NCI-H82 treated with DMSO at 0.1 percent for 48 hours (cell line): Measurements from ENCODE around the gene MSRB2.
A peak's percentile ranks its signal among the peaks of the same experiment; 100 is the strongest.

ENCODE experiments used
- DNase-seq: peaks from one replicate; lab custom pipeline; 2025; ENCODE audit not compliant: unreplicated experiment; lab: John Stamatoyannopoulos, UW

The MSRB2 gene

DNA sequence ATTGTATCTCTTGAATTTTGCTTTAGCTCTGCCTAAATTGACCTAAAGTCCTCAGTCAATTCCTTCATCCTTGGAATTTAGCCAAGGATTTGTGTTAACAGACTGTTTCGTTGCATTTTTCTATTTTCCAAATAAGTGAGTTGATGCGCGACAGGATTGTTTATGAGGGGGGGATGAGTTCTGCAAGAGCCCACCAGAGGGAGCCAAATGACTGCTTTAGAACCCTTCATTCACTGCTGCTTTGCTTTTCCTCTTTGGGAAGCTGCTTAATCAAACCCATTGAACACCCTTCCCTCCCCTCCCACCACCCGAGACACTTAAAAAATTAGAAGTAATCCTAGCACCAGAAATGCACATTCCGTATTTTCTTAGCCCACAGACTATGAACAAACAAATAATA, 63.0 kb downstream of the MSRB2 start:
- peak; percentile 20 for DNase-seq

DNA sequence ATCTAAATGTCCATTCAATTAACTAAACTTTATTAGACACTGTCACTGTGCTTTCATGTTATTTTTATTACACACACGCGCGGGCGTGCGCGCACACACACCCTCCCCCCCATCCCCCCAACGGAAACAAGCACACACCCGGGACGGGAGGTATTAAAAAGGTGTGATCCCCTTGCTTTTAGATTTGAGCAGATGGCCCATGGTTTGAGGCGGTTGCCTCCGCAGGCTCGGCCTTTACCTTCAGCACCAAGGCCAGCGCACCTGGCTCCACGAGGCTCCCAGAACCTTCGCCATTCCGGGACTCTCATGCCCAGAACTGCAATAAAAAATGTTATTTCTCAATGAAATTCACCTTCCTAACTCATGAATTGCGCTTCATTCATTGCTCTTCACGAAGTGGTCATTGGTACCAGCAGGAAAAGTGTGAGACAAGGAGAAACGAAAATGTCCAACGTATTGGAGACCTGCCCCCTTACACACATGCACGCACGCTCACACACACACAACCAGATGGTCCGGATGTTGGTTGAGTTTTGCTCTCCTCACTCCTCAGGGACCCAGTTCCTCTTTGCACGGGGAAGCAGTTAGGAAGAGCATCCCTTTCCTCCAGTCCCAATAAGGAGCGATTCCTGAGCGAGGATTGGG, 76.0 kb downstream of the MSRB2 start:
- DNase-seq, result no peak
